GM19324 (cell line): Measurements from ENCODE around the gene GIT2.

Source experiments
- ATAC-seq: cut with Tn5 transposase; IDR thresholded peaks from one replicate; pipeline ENCODE4 v1.9.1; 2021; ENCODE audit warnings: mild to moderate bottlenecking, moderate library complexity; ENCODE audit not compliant: unreplicated experiment, low FRiP score

Gene GIT2

DNA sequence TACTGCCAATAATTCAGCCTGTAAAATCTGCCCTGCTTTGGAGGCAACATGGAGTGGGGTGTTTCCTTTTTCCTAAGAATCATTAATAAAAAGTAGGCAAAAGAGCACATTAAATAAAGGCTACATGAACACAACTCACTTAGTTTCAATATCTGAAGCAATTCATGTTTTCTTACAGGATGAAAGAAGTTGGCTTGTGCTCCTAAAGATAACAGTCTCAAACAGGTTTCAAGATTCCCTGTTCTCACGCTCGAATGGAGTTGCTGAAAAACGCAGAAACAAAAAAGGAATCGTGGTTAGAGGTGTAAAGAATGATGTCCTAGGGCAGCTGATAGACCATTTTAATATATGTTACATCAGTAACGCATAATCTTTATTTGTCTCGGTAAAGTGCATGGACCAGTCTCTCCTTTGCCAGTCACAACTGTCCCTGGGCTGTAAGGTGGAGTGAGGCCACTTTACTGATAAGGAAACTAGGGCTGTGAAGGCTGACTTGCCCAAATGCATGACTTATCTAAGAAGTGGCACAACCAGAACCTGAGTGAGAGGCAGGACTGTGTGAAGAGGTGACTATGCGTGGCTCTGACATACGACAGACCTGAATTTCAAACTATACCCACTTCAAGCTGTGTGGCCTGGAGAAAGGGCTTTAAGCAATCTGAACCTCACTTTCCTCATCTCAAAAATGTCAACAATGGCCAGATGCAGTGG lies 12.6 kb downstream of the GIT2 start:
- no peak for ATAC-seq

DNA sequence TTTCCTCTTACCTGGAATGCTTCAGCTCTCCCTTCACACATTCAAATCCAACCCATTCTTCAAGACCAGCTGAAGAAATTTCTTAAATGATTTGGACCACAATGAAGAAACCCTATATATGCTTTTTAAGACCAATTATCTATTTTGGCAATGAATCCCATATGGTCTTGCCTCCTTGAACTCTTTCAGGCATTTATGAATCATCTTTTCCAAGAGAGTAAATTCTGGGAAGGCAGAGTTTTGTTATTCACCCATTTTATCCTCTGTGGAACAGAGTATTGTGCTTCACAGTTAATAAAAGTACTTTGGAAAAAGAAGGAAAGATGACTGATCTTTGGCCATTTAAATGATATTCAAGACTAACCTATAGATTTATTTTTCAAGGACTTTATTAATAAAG lies 14.0 kb downstream of the GIT2 start:
- no peak for ATAC-seq

DNA sequence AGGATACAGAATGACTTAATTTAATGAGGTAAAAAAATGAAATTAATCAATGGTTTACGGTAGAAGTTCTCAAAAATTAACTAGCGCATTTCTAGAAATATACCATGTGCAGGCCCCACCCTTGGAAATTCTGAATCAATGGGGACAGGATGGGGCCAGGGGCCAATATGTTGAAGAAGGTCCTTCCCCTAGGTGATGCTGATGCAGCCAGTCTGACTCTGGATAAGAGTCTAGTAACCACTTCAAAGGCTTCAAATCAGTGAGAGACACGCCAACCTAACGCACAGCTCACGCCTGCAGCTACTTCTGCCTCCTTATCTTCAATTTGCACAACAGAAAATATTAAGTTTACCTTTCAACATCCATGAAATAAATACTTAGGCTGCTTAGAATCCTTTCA lies 14.9 kb downstream of the GIT2 start:
- ATAC-seq = no peak

DNA sequence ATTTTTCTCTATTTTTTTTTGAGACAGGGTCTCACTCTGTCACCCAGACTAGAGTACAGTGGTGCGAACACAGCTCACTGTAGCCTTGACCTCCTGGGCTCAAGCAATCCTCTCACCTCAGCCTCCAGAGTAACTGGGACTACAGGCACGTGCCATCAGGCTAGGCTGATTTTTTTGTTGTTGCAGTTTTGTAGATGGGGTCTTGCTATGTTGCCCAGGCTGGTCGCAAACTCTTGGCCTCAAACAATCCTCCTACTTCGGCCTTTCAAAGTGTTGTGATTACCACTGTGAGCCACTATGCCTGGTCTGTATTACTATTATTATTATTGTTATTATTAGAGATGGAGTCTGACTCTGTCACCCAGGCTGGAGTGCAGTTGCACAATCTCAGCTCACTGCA lies 23.3 kb downstream of the GIT2 start:
- ATAC-seq = no peak

DNA sequence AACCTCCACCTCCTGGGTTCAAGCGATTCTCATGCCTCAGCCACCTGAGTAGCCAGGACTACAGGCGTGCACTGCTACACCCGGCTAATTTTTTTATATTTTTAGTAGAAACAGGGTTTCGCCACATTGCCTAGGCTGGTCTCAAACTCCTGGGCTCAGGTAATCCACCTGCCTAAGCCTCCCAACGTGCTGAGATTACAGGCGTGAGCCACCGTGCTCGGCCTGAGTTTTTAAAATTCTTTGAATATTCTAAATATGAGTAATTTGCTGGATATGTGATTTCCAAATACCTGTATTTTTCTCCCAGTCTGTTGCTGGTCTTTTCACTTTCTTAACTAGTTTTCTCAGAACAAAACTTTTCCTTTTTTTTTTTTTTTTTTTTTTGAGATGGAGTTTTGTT lies 27.4 kb downstream of the GIT2 start:
- ATAC-seq = no peak

DNA sequence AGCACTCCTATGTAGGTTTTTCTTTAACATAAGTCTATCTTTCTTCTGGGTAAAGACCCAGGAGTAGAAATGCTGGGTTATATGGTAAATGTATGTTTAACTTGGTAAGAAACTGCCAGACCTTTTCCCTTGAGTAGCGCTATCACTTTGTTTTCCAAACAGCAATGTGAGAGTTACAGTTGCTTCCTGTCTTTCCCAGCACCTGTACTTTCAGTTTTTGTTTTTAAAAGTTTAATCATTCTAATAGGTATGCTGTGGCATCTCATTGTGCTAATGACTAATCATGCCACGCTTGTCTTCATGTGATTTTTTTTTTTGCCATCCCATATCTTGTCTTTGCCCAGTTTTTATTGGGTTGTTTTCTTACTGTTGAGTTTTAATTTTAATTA lies 28.1 kb downstream of the GIT2 start:
- ATAC-seq = no peak

DNA sequence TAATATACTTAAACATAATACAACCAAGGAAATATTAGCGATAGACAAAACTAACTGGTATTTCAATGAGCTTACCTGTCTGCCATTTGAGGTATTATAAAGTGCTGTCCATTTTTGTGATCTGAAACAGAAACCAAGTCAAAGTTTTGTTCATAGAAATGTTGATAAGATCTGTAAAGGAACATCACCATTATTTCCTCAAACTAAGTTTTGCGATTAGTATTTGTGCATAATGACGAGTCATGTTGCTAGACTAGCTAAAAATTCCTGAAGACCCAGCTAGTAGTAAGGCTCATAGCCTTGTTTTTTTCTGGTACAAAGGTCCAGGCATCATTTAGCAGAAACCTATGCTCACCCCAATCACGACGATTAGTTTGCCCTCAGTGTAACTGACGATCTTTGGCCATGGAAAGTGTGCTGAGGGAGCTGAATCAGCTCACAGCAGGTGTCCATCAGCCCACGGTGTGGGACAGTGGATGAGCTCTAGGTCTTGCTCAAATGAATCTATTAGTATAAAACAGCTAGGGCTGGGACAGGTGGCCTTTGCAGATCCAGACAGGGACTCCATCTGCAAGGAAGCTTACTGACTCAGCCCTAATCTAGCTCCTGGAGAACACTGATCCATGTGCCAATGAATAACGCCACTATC lies 28.7 kb downstream of the GIT2 start:
- no peak for ATAC-seq

DNA sequence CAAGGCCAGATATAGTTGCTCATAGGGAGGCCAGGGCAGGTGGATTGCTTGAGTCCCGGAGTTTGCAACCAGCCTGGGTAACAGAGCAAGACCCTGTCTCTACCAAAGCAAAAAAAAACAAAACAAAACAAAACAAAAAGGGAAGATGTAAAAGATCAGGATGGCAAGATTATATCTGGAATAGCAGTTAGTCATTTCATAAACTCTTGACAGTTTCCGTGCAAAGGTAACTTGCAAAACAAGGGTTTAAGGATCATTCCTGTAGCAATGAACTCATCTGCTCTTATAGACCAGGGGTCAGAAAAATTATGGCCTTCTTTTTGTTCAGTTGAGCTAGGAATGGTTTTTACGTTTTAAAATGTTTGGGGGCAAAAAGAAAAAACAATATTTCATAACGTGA lies 29.6 kb downstream of the GIT2 start:
- ATAC-seq = no peak

DNA sequence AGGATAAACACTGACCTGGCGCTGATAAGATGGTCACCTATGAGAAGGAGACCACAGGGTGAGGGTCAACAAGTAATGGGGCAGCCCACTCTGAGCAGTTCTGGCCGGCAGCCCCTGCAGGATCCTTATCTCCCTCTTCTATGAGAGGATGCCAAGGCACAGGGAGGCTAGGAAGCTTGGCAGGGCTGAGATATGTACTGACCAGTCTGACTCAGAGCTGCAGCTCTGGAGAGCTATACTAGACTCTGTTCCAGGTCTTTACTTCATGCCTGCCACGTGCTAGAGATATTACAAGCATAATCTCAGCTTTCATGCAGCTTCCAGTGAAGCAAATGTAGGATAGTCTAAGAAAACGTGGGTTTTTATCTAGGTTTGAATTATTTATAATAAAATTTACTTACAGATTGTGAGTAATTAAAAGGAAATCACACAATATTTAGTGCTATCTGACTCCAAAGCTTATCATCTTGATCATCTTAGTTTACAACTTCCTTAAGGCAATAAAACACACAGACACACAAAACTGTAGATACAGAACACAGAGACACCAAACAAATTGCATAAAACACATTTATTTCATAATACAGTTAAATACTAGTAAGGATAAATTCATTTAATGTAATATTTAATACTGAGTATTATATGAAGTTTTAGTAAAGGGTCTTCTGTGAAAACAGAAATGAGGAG lies 32.3 kb downstream of the GIT2 start:
- no peak for ATAC-seq

DNA sequence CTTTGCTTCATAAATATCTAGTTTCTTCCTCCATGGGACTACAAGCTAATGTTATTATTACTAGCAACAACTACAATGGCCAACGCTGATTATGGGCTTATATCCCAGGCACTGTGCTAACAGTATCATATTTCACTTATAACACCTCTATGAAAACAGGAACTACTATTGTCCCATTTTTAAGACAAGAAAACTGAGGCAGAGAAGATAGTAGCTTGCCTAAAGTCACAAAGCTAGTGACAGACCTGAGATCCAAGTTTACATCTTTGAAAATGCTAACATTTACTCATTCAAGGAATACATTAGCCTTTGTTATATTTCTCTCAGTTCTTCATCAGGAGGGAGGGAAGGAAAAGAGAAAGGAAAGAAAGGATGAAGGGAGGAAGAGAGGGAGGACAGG lies 32.8 kb downstream of the GIT2 start:
- no peak for ATAC-seq

DNA sequence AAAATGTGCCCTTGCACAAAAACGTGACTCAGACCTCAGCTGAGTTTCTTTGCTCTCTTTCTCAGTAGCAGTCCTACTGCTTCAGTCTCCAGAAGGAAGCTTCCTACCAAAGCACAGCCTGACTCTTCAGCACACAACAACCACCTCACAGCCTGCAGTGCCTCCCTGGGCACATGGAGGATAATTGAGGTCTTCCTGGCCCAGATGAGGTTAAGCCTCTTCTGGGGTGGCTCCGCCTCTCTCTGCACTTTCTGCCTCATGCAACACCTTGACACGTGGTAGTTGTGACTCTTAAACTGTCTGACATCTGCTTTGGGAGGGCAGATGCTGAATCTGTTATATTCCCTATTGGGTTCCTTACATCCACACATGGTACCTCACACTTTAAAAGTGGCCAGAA lies 33.8 kb downstream of the GIT2 start:
- no peak for ATAC-seq

DNA sequence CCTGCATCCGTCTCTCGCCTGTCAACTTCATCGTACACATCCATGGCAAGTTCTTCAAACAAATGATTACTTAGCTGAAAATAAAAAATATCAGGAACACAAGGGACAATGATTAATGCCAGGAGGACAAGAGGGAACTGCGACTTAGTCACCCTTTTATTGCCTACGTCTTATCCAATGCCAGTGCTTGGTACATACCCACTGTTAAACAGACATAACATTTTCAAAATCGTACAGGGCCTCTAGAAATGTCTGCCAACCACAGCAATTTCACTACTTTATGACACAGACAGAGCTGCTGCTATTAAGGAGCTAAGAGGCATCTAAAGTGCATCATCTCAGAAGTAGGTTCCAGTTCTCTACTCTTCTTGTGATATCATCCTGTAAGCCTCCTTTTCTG lies 34.6 kb downstream of the GIT2 start:
- no peak for ATAC-seq

DNA sequence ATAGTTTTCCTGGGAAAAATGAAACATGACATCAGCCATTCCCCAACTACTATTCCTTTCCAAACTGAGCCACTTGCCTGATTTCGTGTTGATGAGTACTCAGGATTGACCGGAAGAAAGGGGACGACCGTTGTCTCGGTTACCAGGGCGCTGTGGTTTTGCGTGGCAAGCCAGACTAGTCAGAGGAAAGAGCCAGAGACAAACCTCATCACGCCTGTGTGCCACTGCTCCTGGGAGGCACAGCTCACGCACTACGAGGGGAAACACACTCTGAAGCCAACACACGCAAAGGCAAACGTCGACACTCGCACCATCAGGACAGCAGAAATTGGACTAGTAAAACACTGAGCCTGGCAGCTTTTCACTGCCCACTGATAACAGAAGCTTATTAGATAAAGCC lies 35.0 kb downstream of the GIT2 start:
- ATAC-seq = no peak

DNA sequence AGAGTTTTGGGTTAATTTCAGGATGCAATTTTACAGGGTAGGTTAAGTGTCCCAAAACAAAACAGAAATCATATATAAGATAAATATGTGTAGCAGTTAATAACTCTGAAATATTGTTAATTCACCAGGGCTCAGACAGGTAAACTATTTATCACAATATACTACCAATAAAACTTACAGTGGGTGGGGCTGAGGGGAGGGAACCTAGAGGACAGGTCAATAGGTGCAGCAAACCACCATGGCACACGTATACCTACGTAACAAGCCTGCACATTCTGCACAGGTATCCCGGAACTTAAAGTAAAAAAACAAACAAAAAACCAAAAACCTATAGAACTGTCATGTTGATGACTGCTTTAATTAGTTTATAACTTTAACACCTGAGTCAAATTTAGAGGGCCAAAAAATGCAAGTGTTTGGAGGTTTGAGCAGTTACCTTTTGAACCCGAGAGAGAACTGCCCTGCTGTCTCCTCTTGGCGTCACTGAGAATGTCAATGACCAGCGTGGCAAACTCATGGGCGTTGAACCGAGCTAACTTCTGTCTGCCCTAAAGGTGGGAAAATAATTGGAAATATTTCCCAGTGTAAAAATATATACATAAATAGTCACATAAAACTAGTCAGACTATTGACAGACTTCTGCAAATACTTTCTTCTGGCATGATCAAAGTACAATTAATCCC lies 36.6 kb downstream of the GIT2 start:
- no peak for ATAC-seq

DNA sequence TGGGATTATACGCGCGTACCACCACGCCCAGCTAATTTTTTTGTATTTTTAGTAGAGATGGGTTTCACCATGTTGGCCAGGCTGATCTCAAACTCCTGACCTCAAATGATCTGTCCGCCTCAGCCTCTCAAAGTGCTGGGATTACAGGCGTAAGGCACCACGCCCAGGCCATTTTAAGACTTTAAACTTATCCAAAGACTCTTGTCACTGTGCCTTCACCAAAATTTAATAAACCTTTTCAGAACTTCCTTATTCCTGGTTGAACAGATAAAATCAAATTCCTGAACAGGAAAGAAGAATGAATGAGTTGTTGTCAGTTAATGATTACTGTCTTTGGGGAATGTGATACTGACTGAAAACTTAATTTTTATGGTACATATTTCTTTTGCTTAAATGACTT lies 37.8 kb downstream of the GIT2 start:
- no peak for ATAC-seq

DNA sequence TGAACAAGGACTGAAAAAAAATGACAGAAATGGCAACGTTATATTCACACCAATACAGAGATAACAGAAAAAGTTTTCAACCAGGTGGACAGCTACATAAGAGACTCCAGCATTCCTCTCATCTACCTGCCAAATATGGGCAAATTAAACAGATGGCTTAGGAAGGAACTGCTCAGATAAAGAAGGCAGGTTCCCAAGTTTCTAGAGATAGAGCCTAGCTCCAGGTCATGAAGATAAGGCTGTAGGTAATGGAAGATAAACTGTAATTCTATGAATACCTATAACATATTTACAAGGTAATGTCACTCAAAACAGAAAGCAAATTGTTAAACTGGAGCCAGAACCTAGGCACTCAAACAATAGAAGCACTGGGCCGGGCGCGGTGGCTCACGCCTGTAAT lies 42.5 kb downstream of the GIT2 start:
- no peak for ATAC-seq

DNA sequence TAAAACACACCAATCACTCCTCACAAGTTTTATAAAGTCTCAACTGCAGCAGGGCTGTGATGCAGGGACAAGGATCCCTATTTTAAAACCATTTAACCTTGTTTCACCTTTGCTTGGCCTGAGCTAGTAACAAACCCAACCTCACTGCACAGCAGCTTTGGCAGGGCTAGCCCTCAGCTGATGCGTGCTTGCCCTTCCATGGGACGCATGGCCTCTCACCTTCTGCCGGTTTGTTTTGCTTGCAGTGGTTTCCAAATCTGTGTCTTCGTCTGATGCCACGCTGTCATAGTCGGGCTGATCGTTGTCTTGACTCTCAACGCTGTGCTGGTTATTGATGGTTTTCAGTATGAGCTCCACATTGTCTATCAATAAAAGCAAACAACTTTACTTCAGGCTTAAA lies 43.3 kb downstream of the GIT2 start:
- no peak for ATAC-seq

DNA sequence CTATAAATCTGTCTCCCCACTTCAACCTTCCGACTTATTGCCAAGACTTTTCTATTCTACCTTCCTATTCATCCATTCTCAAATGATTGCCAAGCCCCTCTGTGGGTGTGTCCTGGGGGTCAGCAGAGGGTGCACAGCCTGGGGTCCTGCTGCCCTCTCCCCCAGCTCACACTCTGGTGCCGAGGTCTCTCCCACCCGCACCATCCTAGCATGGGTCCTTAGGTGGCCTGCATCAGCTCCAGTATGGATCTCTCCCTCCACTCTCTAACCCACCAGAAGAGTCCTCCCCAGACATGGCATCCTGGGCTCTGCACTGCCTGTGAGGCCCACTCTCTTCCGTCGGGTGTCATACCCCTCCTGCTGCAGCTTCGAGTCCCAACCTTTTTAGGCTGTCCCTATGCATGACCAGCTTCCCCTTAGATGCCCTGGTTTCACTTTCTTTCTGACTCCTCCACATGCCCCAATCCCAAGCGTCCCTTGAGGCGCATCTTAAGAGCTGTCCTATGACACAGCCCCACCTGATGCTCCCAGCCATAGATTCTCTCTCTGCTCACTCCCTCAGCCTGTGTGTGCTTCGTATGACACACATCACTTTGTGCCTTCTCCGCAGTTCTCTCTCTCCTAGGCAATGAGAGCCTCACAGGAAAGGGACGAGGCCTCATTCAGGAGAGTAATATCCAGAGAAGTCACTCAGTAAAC lies 43.9 kb downstream of the GIT2 start:
- ATAC-seq = no peak

DNA sequence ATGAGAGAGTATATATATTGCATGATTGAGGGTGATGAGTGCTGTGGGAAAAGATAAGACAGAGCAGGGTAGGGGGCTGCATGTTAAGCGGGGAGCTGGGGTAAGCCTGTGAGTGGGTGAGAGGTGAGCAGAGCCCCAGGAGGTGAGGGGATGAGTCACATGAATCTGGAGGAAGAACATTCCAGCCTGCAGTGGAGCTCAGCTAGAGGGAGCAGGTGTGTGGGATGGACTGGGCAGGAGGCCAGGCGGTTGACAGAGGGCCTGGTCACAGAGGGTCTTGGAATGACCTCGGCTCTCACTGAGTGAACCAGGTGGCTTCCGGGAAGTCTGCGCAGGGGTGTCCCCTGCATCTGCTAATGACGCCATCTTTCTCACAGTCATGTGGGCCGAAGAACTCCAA lies 44.4 kb downstream of the GIT2 start:
- no peak for ATAC-seq

DNA sequence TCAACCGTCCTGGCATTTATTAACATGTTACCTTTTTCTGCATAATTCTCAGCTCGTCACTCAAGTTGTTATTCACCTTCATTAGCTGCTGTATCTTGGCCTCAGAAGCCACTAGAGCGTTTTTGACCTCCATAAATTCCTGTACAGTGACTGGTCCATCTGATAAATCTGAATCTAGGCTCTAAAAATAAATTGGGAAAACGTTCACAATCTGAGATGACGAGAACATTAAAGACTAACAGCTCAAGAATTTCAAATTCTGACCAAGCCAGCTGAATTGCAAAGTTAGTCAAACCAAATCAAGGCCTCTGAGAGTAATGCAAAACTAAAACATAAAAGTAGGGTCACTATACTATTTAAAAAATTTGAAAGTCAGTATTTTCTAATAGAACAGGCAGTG lies 45.0 kb downstream of the GIT2 start:
- no peak for ATAC-seq

DNA sequence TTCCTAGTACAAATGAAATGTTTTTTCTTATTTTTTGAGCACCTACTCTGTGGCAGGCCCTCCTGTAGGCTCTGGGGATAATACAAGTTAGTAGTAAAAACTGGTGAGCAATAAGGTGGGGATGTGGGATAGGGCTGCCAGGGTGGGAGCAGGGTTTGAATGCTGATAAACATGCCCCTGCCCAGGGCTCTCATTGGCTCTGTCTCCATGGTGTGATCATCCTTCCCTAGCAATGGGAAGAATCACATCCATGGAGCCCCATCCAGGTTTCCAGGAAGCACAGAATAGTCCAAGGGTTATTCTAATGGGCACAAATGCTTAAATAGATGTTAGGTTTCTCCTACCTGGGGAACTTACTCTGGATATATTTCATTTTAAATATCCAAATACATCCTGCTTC lies 45.5 kb downstream of the GIT2 start:
- no peak for ATAC-seq
